ENCODE data around the gene SPON2.

The SPON2 gene

DNA sequence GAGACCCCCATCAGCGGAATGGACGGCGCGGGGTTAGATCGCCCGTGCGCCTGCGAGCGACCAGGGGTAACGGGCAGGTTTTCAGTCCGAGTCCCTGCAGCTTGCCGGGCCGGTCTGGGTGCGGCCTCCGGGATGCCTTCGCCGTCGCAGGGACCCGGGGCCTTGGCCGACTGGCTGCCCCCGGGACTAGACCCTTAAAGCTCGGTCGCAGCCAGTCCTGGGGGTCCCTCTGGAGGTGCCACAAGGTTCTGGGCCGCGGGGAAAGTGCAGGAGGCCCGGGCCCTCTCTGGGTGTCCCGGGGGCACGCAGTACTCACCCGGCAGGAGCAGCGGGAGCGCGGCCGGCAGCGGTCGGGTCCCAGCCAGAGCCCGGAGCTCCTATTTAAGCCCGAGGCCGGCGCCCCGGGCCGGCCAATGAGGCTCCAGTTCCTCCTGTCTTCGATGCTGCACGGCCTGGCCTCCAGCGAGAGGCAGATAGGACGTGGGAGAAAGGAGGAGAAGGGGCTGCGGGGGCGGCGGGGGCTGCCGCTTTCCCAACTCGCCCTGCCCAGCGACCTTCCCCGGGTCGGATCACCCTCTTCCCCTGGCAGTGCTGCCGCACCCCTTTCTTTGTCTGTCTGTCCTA lies at the start of gene SPON2:
Gene SPON2 (minus strand): TSS at position 356 of the 624 bp plus-strand sequence.
- DNase-seq: no peak

DNA sequence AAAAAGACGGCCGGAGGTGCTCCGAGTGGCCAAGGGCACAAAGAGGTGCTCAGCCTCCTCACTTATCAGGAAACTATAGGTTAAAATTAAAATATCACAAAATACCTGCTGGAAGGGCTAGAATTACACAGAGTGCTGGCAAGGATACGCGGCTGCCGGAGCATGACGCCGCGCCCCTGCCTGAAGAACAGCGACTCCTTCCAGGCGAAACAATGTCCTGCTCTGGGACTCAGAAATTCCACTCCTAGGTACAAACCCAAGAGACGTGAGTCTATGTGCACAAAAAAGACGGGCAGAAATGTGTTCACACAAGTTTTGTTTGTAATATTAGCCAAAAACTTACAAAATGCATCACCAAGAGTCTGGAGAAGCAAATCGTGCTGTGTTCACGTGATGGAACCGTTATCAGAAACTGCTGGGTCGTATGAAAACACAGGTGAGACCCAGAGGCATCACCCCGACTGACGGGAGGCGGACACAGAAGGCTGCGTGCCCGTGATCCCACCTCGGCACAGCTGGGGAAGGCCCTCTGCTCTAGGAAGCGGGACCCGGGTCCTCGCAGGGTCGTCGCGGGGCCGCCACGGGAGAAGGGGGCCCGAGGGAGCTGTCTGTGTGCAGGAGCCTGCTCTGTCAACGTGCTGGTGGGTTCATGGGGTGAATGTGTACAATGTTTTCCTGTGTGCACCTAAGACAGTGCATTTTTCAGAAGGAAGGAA lies 48.9 kb upstream of the SPON2 start:
- DNase-seq: no peak

DNA sequence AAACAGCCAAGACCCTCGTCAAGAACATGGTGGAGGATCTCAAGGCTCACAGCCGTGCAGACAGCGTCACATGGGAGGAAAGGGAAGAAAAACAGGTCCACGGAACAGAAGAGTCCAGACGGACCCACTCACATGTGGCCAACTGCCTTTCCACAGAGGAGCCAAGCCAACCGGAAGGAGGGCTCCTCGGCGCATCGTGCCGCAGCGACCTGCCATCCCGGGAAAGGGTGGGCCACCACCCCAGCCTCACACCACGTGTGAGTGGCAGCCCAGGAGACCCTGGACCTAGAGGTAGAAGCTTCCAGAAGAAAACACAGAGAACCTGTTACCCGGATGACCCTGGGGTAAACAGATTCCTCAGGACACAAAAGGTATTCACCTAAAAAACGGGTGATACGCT lies 48.2 kb upstream of the SPON2 start:
- DNase-seq: no peak

DNA sequence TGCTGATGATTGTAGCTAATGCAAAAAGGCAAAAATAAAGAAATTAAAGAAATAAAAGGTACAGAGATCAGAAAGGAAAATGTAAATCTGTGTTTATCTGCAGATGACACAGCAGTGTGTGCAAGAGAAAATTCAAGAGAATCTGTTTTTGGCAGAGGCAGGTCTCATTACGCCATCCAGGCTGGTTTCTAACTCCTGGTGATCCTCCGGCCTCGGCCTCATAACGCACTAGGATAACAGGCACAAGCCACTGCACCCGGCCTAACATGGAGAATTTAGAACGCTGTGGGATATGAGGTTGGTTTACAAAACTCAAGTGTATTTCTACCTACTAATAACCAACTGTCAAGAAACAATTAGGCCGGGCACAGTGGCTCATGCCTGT lies 47.2 kb upstream of the SPON2 start:
- DNase-seq: no peak

DNA sequence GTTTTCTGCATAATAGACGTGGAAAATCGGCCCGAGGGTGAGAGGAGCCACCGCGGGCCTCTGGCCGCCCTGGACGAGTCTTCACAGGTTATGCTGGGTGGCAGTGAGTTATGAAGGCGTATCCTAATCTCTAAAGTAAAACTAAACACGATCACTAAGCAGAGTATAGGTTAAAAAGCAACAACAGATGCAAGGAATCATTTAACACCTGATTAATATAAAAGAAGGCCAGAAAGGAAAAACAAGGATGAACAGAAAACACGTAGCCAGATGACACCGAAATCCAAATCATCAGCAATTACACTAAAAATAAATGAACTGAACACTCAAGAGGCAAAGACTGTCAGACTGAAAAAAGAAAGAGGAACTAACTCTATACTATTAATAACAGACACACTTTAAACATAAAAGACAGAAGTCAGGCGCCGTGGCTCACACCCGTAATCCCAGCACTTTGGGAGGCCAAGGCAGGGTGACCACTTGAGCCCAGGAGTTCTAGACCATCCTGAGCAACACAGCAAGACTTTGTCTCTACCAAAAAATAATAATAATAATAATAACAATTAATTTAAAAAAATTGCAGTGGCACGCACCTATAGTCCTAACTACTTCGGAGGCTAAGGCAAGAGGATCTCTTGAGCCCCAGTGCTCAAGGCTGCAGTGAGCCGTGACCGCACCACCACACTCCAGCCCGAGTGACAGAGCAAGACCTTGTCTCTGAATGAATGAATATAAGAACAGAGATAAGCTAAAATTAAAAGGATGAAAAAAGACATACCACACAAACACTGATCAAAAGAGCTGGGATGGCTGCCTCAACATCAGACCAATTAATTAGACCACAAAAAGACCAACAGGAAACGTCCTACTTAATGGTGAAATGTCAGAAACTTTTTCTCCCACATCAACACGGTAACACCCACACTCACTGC lies 46.5 kb upstream of the SPON2 start:
- DNase-seq: no peak

DNA sequence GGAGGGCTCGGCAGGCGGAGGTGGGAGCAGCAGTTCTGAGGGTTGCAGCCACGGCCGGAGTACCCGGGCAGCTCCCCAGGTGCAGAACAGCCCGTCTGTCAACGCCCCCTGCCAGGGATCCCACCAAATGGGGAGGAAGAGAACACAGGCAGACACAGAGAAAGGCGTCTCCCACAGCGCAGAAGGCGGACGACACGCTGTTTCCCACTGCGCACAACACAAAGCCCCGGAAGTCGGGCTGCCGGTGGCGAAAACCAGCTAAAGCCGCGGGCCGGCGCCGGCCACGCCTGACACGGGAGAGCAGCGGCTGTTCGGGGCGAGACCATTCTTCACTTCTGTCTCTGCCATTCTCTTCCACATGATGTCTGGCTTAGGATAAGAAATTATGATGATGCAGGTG lies 45.0 kb upstream of the SPON2 start:
- DNase-seq: no peak

DNA sequence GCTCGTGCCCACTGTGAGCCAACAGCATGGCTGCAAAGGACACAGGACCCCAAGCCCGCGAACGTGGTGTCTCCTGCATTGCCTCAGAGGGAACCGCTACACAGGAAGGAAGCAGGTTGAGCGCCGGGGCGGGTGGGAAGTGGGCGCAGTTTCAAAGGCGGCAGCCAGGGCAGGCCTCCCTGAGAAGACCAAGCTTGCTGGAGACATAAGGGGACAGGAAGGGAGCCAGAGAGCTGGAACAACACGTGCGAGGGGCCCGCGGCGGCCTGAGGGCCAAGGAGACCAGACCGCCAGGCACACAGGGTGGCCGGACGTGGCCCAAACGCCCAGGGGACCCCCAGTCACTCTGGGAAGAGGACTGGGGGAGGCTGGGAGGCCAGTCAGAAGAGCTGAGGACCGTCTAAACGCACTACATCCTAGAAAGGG lies 44.5 kb upstream of the SPON2 start:
- peak; percentile 63 for DNase-seq

DNA sequence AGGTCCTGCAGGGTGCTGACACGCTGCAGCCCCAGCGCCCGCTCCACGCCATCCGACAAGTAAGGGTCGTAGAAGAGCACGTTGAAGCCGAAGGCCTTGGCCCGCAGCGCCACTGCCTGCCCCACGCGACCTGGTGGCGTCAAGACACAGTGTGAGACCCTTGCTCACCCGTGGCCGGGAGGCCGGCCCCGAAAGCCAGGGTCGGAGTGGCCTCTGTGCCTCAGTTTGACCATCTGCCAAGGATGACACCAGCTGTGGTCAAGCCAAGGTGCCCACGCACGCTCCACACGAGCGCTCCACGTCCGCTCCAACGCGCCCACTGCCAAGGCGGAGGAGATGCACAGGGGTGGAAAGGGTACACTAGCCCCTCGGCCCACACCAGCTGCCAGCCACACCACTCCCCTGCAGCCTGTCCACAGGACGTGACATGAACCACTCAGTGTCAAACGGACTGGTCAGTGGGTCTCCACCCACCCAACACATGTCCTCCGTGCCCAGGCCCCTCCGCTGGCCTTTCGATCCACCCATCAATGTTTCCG lies 43.8 kb upstream of the SPON2 start:
- no peak for DNase-seq

DNA sequence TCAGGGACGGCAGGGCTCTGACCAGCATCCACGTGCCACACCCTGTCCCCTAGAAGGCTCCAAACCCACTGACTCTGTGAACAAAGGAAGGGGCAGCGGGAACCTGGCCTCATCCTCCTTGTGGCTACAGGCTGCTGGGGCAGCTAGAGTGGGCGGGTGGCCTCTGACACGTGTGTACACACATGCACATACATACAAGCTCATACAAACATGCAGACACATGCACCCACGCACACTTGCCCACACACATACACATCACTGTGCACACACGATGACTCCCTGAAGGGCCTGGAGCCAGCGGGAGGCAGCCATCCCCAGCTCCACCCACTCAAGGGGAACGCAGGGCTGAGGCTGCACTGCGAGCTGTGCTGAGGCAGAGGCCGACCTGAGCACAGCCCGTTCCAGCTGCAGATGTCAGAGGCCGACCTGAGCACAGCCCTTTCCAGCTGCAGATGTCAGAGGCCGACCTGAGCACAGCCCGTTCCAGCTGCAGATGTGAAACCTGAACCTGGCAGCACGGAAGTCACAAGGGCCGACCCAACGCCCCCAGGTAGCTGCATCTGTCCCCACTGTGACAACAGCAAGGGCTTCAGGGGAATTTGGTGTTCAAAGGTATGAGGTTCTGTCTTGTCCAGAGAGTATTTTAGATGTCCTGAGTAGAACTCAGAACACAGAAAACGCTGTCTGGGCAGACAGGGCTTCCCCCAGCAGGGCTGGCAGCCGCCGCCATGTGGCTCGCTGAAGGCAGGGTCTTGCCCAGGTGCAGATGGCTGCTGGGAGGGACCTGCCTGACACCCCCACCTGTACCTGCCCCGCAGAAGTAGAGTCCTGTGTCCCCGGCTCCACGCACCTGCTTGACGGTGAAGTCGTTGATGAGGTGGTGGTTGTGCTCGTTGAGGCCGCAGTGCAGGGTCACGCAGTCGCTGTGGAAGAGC lies 43.0 kb upstream of the SPON2 start:
- DNase-seq: no peak

DNA sequence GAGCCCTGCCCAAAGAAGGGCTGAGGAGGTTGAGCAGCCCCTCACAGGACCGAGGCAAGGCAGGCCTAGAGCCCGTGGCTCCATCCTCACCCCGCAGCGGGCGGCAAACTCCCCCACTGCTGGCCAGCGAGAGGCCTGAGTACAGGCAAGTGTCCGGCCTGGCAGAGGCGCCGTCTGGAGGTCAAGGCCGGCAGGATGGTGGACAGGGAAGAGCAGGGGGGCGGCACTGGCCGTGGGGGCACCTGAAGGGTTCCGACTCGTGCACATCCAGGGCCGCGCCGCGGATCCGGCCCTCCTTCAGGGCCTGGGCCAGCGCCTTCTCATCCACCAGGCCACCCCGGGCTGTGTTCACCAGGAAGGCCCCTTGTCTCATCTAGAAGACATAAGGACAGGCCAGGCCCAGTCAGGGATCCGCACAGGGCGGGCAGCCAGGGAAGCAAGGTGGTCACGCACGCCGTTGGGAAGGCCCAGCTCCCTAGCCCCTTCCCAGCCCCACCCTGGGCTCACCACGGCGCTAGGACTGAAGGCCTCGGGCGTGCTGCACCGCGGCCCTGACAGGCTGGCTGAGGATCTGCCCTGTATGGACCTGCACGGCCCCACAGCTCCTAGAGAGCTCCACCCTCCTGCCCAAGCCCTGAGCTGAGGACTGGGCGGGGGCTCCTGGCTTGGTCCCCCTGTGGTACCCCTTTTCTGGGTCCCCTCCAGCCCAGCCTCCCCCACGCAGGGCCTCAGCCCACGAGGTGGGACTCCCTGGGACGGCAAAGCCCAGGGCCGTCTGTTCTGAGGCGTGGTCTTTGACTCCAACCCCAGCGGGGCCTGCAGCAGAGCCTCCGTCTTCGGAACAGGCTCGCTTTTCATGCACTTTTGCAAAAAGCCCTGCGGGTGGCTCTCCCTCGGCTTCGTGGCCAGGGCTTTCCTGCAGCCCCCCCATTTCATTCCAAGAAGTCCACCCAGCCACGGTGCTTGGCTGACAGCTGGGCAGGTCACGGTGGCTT lies 42.0 kb upstream of the SPON2 start:
- no peak for DNase-seq

DNA sequence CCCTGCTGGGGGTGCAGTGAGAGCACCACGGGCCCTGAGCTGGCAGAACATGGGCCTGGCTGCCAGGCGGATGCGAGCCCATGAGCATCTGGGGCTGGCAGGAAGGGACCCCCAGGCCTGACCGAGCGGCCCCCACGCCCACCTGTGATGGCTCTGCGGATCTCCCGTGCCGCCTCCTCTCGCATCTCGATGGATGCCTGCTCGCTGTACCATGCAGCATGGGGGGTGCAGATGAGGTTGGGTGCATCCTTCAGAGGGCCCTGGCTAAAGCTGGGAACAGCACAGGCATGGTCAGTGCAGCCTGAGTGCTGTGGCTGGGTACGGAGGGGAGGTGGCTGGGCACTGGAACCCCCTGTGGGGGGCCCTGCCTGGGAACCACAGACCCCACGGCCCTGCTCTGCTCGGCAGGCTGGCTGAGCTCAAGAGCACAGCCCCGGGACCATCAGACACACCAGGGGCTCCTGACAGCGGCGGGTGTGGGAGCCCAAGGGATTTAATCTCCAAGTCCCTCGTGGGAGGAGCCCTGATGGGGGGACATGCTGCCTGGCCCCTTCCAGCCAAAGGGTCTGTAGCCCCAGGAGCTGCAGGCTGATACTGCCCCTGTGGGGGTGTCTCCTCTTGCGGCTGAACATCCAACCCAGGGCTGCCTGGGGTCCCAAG lies 41.1 kb upstream of the SPON2 start:
- DNase-seq: no peak

DNA sequence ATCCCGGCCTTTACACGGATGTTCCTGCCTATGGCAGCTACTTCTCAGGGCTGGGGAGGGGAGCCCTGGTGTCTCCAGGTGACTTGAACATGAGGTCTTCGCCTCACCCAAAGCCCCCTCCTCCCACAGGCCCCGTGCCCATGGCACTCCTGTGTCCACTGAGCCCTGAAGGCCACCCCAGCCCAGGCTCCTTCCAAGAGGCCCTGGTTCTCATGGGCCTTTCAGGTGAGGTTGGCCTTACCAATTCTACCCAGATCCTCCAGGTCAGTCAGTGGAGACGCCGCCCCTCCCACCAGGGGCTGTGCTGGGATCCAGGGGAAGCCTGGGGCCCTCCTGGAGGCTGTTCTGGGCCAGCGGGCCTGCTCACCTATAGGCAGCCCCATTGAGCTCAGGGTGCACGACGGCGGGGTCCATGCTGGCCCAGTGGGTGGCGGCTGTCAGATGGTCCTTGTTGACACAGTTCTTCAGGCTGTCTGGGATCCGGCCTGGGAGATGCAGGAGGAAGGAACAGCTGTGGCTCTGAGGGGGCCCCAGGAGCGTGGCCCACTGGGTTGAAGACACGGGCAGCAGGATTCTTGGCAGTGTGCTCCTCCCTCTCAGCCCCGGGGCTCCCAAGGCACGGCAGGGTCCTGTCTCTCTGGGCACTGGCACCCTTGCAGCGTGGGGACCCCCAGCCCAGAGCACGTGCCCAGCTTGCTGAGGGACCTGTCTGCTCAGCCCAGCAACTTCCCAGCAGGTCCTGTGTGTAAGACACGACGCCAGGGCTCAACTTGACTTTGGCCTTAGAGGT lies 40.4 kb upstream of the SPON2 start:
- no peak for DNase-seq

DNA sequence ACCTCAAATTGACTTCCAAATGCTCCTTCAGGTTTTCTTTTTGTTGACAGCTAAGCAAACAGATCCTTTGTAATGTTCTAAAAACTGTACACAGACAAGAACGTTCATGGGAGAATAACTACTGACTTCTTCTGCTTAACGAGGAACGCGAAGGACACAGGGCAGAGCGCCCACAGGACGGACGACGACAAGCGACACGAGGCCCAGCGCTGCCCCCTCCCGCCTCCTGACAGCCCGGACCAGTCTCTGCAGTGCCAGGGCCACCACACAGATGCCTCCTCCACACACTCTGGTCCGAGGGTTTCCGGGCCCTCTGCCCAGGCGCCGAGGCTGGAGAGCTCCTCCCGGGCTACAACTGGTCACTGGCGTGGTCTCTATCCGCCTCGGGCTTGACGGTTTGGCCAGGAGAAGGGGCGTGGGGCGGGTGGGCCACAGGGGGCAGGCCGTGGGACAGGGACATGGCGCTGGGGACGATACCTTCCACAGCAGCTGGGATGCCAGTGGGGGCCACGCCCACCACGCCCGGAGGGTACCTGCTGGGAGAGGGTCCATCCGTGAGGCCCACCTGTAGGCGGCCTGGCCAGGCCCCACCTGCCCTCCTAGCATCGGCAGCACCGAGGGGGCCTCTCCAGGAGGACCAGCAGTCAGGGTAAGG lies 39.6 kb upstream of the SPON2 start:
- no peak for DNase-seq

DNA sequence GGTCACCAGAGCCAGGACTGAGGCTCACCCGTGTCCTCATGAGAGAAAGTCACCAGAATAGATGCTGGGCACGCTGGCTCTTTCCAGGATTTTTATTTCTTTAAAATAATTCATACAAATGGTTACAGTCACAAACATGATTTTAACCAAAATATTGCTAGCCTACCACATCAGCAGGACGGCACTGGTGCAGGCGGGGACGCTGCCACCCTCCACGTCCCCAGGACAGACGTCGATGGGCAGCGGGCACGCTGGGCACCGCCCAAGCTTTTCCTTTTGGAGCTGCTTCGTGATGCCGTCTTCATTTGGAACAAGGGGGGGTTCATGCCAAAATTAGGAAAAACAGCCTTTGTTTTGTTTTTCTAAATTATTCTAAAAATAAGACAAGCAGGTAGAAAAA lies 39.0 kb upstream of the SPON2 start:
- no peak for DNase-seq

DNA sequence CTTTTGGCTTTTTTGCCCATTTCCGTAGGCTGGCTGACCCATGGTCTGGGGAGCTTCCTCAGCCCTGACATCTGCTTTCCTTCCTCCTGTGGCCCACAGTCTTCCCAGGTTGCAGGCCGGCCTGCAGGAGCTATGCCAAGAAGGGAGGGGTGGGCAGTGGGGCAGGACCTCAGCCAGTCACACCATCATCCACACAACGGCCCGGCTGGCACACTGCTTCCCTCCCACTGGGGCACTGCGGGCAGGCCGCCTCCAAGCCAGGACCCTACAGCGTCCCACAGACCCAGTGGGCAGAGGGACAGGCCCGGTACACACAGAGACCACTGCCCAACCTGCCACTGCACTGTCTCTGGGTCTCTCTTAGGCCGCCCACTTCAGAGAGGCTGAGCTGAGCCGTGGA lies 38.6 kb upstream of the SPON2 start:
- DNase-seq: no peak

DNA sequence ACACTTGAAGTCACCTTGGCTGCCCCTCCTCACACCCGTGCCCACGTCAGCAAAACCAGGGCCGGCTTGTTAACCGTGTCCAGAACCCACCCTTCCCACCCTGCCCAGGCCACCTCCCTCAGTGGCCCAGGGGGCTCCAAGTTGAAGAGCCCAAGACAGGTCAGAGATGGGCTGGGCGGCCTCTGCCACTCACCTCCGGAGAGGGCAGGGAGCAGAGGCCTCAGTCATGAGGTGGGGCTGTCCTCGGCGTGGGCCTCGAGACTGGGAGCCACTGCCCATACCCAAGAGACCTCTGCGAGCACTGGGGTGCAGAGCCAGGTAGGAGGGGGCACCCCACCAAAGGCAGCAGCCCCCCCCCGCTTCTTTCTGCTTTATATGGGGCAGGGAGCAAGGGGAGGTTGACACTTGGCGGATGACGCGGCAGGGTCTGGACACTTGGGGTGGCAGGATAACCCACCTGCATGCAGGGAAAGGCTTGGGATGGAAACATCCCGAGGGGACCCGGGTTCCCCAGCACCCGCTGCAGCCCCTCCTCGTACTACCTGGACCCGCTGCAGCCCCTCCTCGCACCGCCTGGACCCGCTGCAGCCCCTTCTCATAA lies 38.0 kb upstream of the SPON2 start:
- no peak for DNase-seq

DNA sequence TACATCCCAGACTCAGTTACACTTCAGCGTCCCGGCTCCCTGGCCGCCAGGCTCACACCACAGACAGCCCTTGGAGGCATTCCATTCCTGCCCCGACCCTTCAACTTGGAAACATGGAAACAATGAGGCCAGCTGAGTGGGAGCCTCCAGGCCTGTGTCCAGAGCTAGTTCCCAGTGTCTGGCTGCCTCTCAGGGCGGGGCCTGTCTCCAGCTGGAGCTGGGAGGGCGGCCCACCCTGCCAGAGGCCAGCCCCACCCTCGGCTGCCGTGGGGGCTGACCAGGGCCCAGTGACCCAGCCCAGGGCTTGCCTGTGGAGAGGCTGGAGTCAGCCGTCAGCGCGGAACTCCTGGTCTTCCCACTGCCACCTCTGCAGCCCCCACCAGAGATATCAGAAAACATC lies 37.4 kb upstream of the SPON2 start:
- DNase-seq: no peak

DNA sequence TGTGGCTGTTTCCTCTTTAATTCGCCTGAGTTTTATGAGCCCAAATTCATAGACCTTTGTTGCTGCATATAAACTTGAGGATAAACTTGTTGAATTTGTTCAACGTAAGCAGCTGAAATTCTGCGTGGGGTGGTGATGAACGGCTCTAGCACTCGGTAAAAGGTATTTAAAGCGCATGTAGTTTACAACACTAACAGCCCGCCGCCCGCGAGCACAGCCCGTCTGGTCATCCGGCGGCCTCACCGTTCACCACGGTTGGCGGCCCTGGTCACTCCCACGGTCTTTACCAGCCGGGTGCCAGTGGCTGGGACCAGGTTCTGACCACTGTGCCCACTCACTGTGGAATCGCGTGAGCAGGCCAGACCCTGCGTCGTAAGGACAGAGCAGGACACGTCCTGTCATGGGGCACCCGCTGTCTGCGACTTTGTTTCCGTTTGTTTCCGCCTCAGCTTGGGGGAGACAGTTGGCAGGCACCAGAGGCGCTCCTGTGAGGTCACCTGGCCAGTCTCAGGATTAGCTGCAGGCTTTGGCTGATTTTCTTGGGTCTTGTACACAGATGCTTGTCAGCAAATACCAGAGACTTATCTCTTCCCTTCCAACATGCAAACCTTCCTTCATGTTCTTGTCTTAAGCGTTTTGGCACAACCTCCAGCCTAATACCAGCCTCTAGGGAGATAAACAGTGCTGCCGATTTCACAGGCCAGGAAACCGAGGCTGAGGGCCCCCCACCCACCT lies 36.8 kb upstream of the SPON2 start:
- DNase-seq: no peak
